Neural cell (in vitro differentiated cells): ENCODE results near the gene ARL13B. TPM values are rescaled to one million over a fixed set of nuclear protein-coding genes. Genes with fewer than 3 reads are reported as not detected.

ENCODE experiments used
- H2AFZ ChIP-seq: fragments of 200-600, 300-800 bp; sonication (generic), shearing (Covaris generic); 2 replicates; pipeline ENCODE4 v1.6.0; 2014; ENCODE audit warnings: low read depth, mild to moderate bottlenecking, antibody characterized with exemption, low read length, moderate library complexity
- H3F3A ChIP-seq: fragments of 200-600 bp; shearing (Covaris generic); 2 replicates; pipeline ENCODE4 v1.6.1; 2016; ENCODE audit warnings: mild to moderate bottlenecking, moderate library complexity, mixed read lengths, antibody characterized with exemption, low read length; ENCODE audit not compliant: insufficient read depth, poor library complexity, severe bottlenecking
- H3K27ac ChIP-seq: fragments of 200-600, 300-800 bp; sonication (generic), shearing (Covaris generic); 2 replicates; pipeline ENCODE4 v1.5.1; 2014; ENCODE audit warnings: mild to moderate bottlenecking, low read length, moderate library complexity
- H3K27me3 ChIP-seq: fragments of 300-800, 200-600 bp; sonication (generic), shearing (Covaris generic); 2 replicates; pipeline ENCODE4 v1.6.0; 2014; ENCODE audit warnings: mild to moderate bottlenecking, low read depth, low read length, moderate library complexity; ENCODE audit not compliant: insufficient read depth
- H3K36me3 ChIP-seq: fragments of 300-800, 200-600 bp; sonication (generic), shearing (Covaris generic); 2 replicates; pipeline ENCODE4 v1.5.1; 2014; ENCODE audit warnings: mild to moderate bottlenecking, antibody characterized with exemption, low read length, moderate library complexity; ENCODE audit not compliant: insufficient read depth
- H3K4me2 ChIP-seq: fragments of 300-800, 200-600 bp; sonication (generic), shearing (Covaris generic); 2 replicates; pipeline ENCODE4 v1.6.0; 2014; ENCODE audit warnings: mild to moderate bottlenecking, low read length
- H3K4me3 ChIP-seq: fragments of 300-800, 200-600 bp; sonication (generic), shearing (Covaris generic); 2 replicates; pipeline ENCODE4 v1.5.1; 2014; ENCODE audit warnings: mild to moderate bottlenecking, low read length, moderate library complexity
- H3K79me2 ChIP-seq: fragments of 200-600 bp; shearing (Covaris generic); replicated peaks from 2 replicates; pipeline ENCODE4 v1.6.0; 2014; ENCODE audit warnings: mild to moderate bottlenecking, low read length, moderate library complexity; ENCODE audit not compliant: insufficient read depth
- H3K9ac ChIP-seq: fragments of 300-800, 200-600 bp; sonication (generic), shearing (Covaris generic); 2 replicates; pipeline ENCODE4 v1.6.1; 2016; ENCODE audit warnings: mild to moderate bottlenecking, low read length, mixed read lengths
- H3K9me2 ChIP-seq: fragments of 200-600 bp; shearing (Covaris generic); 2 replicates; pipeline ENCODE4 v1.6.1; 2016; ENCODE audit warnings: mild to moderate bottlenecking, low read length, mixed read lengths; ENCODE audit not compliant: insufficient read depth
- H3K9me3 ChIP-seq: fragments of 200-600, 300-800 bp; sonication (generic), shearing (Covaris generic); 2 replicates; pipeline ENCODE4 v1.6.1; 2016; ENCODE audit warnings: mild to moderate bottlenecking, mixed run types, low read length, moderate library complexity, mixed read lengths
- H4K20me1 ChIP-seq: fragments of 200-600 bp; shearing (Covaris generic); 2 replicates; pipeline ENCODE4 v1.6.1; 2016; ENCODE audit warnings: mild to moderate bottlenecking, mixed run types; ENCODE audit not compliant: insufficient read depth
- CTCF ChIP-seq: fragments of 450-650 bp; IDR thresholded peaks from 2 replicates; pipeline ENCODE4 v1.5.1; 2014; ENCODE audit warnings: antibody characterized with exemption, mild to moderate bottlenecking, moderate library complexity; ENCODE audit not compliant: poor library complexity, severe bottlenecking
- EP300 ChIP-seq: fragments of 450-650 bp; conservative IDR thresholded peaks from 2 replicates; pipeline ENCODE4 v1.6.1; 2014; ENCODE audit warnings: antibody characterized with exemption, mild to moderate bottlenecking, moderate library complexity; ENCODE audit not compliant: poor library complexity, severe bottlenecking
- EZH2 ChIP-seq: fragments of 200-600, 300-800 bp; shearing (Covaris generic), sonication (generic); IDR thresholded peaks from 2 replicates; pipeline ENCODE4 v1.6.1; 2014; ENCODE audit warnings: antibody characterized with exemption, low read length, borderline replicate concordance, mild to moderate bottlenecking; ENCODE audit not compliant: insufficient read depth, poor library complexity, severe bottlenecking
- MXI1 ChIP-seq: fragments of 450-650 bp; conservative IDR thresholded peaks from 2 replicates; pipeline ENCODE4 v1.6.1; 2014; ENCODE audit warnings: antibody characterized with exemption, mild to moderate bottlenecking; ENCODE audit not compliant: poor library complexity, severe bottlenecking
- POLR2AphosphoS5 ChIP-seq: IDR thresholded peaks from 2 replicates; pipeline ENCODE4 v1.6.1; 2012
- RAD21 ChIP-seq: fragments of 450-650 bp; conservative IDR thresholded peaks from 2 replicates; pipeline ENCODE4 v1.6.1; 2014; ENCODE audit warnings: antibody characterized with exemption, mild to moderate bottlenecking, moderate library complexity
- REST ChIP-seq: IDR thresholded peaks from 2 replicates; pipeline ENCODE4 v1.6.1; 2012; ENCODE audit warnings: borderline replicate concordance
- SMC3 ChIP-seq: fragments of 450-650 bp; conservative IDR thresholded peaks from 2 replicates; pipeline ENCODE4 v1.6.1; 2014; ENCODE audit warnings: antibody characterized with exemption, mild to moderate bottlenecking, moderate library complexity; ENCODE audit not compliant: poor library complexity
- TAF1 ChIP-seq: IDR thresholded peaks from 2 replicates; pipeline ENCODE4 v1.6.1; 2012; ENCODE audit warnings: low read depth
- polyA plus RNA-seq: library from polyadenylated mRNA; depleted of rRNA; stranded (reverse); fragments of >200 nt; gene quantifications from 2 replicates; pipeline ENCODE4 v1.2.3, GENCODE V29; 2014

The ARL13B gene
- polyA plus RNA-seq, 1 donor from 2014 or later = 13.7 TPM

DNA sequence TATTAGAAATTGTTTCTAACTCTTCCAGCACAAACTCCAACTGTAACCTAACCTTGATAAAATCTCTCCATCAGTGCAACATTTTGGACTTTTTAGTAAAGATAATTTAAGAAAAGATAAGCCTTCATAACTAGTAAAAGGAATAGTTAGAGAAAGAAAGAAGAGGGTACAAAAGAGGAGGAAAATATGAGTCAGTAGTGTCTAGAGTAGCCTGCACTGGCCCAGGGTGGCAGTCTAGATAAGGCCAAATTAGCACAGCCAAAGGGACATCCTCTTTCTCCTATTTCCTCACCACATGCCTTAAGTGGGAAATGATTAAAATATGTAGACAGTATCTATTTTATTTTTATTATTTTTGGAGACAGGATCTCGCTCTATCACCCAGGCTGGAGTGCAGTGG, 10.0 kb upstream of the ARL13B start:
- H3K9ac ChIP-seq = no peak overlapping the region
- no peaks in the 10 kb centered on the region for H3K27me3 ChIP-seq
- no peaks in the 10 kb centered on the region for H4K20me1 ChIP-seq
- no peak overlapping the region for H3K4me3 ChIP-seq
- H3K9me2 ChIP-seq = no peaks in the 10 kb centered on the region
- H2AFZ ChIP-seq = no peak overlapping the region
- no peaks in the 10 kb centered on the region for H3K9me3 ChIP-seq
- no peaks in the 10 kb centered on the region for H3K36me3 ChIP-seq
- H3F3A ChIP-seq = no peaks in the 10 kb centered on the region
- no peaks in the 10 kb centered on the region for H3K79me2 ChIP-seq
- TF ChIP-seq RAD21 (no peak), EZH2 (no peak), EP300 (no peak), SMC3 (no peak), MXI1 (no peak), POLR2AphosphoS5 (no peak), CTCF (no peak), TAF1 (no peak), REST (no peak)
- H3K4me2 ChIP-seq = no peak overlapping the region
- no peak overlapping the region for H3K27ac ChIP-seq

DNA sequence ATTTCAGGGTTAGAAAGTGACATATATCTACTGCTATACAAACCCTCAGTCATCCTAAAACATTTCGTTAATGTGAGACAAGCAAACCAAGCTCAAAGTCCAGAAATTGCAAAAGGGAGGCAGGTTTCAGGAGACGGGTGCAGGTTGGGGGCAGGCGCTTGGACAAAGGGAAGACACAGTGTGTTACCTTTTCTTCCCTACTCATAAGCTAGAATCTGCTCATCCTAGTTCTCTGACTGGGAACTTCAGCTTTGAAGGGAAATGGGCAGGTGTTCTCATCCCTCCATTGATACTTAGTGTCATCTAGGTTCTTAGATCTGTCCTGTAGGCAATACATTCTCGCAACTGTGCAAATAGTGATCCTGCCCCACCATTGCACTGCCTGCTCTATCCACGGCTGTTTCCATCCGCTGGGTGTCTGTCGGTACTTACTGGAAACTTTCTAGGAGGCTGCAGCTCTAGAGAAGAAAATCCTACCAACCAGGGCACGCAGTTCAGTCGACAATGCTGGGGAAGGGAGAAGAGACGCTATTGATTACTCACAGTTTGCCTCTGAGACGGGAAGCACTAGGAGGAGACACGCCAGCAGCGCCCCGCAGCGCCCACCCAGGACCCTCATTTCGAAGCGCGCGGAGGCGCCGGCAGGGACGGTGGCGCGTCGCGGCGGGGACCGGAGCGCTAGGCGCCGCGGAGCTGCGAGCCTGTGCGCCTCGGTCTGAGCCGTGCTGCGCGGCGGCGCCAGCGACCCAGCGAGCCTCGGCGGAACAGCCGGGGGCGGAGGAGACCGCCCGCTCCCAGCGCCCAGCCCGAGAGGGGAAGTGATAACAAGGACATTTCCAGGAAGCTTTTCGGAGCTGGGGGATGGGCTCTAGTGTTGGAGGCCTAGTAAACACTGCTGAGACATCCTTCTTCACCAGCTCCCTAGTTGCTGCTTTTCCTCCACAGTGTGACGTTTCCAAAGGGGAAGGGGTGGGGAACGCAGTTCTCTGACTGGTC, 6.5 kb upstream of the ARL13B start, which contains the start of gene PROS1:
Gene PROS1 (minus strand): TSS at position 766 of the 996 bp plus-strand sequence. CDS start 147 bp downstream, at position 619.
- Histone ChIP-seq H3K9me3 (no peaks in the 10 kb centered on the region), H4K20me1 (no peaks in the 10 kb centered on the region), H3K36me3 (no peaks in the 10 kb centered on the region), H3K9ac (peak within 1 kb of the TSS; percentile 64), H3F3A (no peaks in the 10 kb centered on the region), H3K4me2 (peak within 1 kb of the TSS; percentile 70), H3K27me3 (no peaks in the 10 kb centered on the region), H3K27ac (peak within 1 kb of the TSS; percentile 39), H2AFZ (peak within 1 kb of the TSS; percentile 41), H3K79me2 (no peaks in the 10 kb centered on the region), H3K9me2 (no peaks in the 10 kb centered on the region), H3K4me3 (peak within 1 kb of the TSS; percentile 72)
- TF ChIP-seq CTCF (peak; percentile 68), EZH2 (no peak), TAF1 (no peak), MXI1 (peak; percentile 48), EP300 (peak; percentile 66), REST (no peak), SMC3 (peak; percentile 61), POLR2AphosphoS5 (peak; percentile 41), RAD21 (peak; percentile 60)
